Parathyroid adenoma (tissue), 2 donors: ENCODE results near the gene CD6.

Experiments
- H2AFZ ChIP-seq: fragments of 300-600 bp; sonication (generic); one replicate; pipeline ENCODE4 v1.7.0; 2017; ENCODE audit warnings: antibody characterized with exemption, mild to moderate bottlenecking
- H3K27ac ChIP-seq: fragments of 300-600 bp; sonication (generic); one replicate; pipeline ENCODE4 v1.7.0; 2017
- H3K27me3 ChIP-seq: fragments of 300-600 bp; sonication (generic); one replicate; pipeline ENCODE4 v1.7.0; 2017; ENCODE audit warnings: low read length; ENCODE audit not compliant: control insufficient read depth, insufficient read depth
- H3K36me3 ChIP-seq: fragments of 300-600 bp; sonication (generic); one replicate; pipeline ENCODE4 v1.7.0; 2017; ENCODE audit warnings: low read length; ENCODE audit not compliant: control insufficient read depth, insufficient read depth
- H3K4me1 ChIP-seq: fragments of 300-600 bp; sonication (generic); one replicate; pipeline ENCODE4 v1.7.0; 2017; ENCODE audit warnings: control low read depth
- H3K4me2 ChIP-seq: fragments of 300-600 bp; sonication (generic); one replicate; pipeline ENCODE4 v1.7.0; 2017; ENCODE audit warnings: low read length
- H3K4me3 ChIP-seq: fragments of 300-600 bp; sonication (generic); one replicate; pipeline ENCODE4 v1.7.0; 2017; ENCODE audit warnings: low read depth, low read length
- H3K79me2 ChIP-seq: fragments of 300-600 bp; sonication (generic); one replicate; pipeline ENCODE4 v1.7.0; 2017; ENCODE audit warnings: control low read depth
- H3K9ac ChIP-seq: fragments of 300-600 bp; sonication (generic); one replicate; pipeline ENCODE4 v1.7.0; 2017; ENCODE audit warnings: mild to moderate bottlenecking
- H3K9me3 ChIP-seq: fragments of 300-600 bp; sonication (generic); one replicate; pipeline ENCODE4 v1.7.0; 2017; ENCODE audit warnings: low read length; ENCODE audit not compliant: control insufficient read depth
- TF ChIP-seq, protein P1 (sequence below): fragments of 300-600 bp; sonication (generic); IDR thresholded peaks from one replicate; pipeline ENCODE4 v1.7.0; 2017; ENCODE audit warnings: antibody characterized with exemption, mild to moderate bottlenecking
- donor health status: primary hyperparathyroidism.

The CD6 gene

DNA sequence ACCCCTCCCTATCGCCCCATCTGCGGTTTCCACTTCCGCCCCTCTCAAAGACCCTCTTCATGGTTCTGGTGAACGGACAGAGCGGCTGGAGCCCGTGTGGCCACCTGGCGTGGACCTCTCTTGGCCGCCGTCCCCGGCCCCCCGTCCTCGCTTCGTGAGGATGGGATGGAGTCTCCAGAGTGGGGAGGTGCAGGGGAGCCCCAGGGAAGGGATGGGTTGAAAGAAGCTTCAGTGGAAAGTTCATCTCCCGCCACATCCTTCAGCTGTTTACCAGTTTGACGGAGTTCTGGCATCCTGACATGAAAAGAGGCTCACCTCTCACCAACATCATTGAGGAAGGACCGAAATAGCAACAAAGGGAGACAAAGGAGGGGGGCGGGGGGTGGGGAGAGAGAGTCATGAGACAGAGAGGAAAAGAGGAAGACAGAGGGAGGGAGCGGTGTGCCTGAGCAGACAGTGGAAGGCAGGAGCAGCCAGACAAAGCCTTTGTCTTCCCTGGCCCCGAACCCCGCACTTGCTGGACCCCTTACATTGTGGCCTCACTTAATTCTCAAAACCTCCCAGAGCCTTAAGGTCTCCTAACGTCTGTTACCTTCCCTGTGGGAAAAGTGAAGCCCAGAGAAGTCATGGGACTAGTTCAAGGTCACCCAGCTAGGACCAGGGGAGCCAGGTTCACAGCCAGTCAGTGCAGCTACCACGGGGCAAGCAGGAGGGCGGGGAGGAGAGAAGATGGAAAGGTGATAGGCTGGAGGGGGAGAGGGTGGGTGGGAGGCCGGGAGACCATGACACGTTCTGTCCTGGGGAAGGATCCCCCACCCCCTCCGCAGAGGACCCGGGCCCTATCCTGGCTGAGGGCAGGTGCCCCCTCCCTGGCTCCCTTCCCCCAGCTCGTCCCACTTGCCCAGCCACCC is 54.9 kb downstream of the CD6 start:
- H3K27me3 ChIP-seq: no peaks in the 10 kb centered on the region
- no peaks in the 10 kb centered on the region for H3K4me1 ChIP-seq
- no peaks in the 10 kb centered on the region for H3K36me3 ChIP-seq
- H2AFZ ChIP-seq: no peak overlapping the region
- TF ChIP-seq, protein P1, sequence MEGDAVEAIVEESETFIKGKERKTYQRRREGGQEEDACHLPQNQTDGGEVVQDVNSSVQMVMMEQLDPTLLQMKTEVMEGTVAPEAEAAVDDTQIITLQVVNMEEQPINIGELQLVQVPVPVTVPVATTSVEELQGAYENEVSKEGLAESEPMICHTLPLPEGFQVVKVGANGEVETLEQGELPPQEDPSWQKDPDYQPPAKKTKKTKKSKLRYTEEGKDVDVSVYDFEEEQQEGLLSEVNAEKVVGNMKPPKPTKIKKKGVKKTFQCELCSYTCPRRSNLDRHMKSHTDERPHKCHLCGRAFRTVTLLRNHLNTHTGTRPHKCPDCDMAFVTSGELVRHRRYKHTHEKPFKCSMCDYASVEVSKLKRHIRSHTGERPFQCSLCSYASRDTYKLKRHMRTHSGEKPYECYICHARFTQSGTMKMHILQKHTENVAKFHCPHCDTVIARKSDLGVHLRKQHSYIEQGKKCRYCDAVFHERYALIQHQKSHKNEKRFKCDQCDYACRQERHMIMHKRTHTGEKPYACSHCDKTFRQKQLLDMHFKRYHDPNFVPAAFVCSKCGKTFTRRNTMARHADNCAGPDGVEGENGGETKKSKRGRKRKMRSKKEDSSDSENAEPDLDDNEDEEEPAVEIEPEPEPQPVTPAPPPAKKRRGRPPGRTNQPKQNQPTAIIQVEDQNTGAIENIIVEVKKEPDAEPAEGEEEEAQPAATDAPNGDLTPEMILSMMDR: no peak
- no peak overlapping the region for H3K9ac ChIP-seq
- no peak overlapping the region for H3K4me3 ChIP-seq
- no peak overlapping the region for H3K4me2 ChIP-seq
- H3K27ac ChIP-seq: no peak overlapping the region
- no peaks in the 10 kb centered on the region for H3K79me2 ChIP-seq
- H3K9me3 ChIP-seq: no peaks in the 10 kb centered on the region

DNA sequence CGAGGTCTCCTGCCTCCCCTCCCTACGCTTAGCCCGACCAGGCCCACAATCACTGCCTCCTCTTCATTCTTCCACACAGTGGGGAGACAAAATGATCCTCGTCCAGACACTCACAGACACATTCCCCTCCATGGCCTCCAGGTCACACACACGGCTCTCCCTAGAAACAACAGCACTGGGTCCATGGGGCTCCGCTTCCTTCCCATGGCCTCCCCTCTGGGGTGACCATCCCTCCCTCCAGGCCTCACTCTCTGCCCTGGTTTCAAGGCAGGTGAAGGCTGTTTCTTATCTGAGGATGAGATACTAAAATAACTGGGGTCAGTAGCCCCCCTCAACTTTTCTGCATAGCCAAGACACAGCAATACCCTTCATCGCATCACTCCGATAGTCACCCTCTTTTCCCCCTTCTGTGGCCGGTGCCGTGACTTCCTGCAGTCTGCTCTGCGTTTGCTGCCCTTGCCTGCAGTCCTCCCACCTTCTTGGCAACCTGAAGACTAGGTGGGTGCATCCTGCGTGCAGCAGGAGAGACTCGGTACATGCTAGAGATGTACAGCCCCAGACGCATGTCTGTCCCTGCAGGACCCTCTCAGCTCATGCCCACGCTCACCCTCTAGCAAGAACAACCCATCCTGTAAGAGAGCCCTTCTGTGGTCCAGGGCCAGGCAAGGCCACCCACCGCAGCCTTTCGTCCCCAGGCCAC is 55.8 kb downstream of the CD6 start:
- Histone ChIP-seq H3K4me1 (no peaks in the 10 kb centered on the region), H3K4me2 (no peak overlapping the region), H3K4me3 (no peak overlapping the region), H3K27ac (no peak overlapping the region), H3K36me3 (no peaks in the 10 kb centered on the region), H3K27me3 (no peaks in the 10 kb centered on the region), H3K9ac (no peak overlapping the region), H2AFZ (no peak overlapping the region), H3K9me3 (no peaks in the 10 kb centered on the region), H3K79me2 (no peaks in the 10 kb centered on the region)
- TF ChIP-seq, protein P1: no peak

DNA sequence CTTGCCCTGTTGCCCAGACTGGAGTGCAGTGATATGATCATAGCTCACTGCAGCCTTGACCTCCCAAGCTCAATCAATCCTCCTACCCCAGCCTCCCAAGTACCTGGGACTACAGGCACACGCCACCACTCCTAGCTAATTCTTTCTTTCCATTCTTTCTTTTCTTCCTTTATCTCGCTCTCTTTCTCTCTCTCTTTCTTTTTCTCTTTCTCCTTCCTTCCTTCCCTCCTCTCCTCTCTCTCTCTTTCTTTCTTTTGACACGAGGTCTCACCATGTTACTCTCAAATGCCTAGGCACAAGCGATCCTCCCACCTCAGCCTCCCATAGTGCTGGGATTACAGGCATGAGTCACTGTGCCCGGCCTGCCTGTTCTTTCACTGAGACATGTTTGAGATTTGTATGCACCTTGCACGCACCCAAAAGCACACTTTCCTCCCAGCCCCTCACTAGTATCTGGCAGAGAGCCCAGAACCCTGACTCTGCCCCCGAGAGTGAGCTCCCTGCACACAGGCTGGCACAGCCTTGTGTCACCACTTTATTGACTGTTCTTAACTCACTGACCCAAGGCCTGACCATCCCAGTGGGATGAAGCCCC is 56.8 kb downstream of the CD6 start:
- Histone ChIP-seq H2AFZ (no peak overlapping the region), H3K27me3 (no peaks in the 10 kb centered on the region), H3K4me3 (no peak overlapping the region), H3K9ac (no peak overlapping the region), H3K9me3 (no peaks in the 10 kb centered on the region), H3K27ac (no peak overlapping the region), H3K4me1 (no peaks in the 10 kb centered on the region), H3K4me2 (no peak overlapping the region), H3K36me3 (no peaks in the 10 kb centered on the region), H3K79me2 (no peaks in the 10 kb centered on the region)
- TF ChIP-seq, protein P1: no peak

DNA sequence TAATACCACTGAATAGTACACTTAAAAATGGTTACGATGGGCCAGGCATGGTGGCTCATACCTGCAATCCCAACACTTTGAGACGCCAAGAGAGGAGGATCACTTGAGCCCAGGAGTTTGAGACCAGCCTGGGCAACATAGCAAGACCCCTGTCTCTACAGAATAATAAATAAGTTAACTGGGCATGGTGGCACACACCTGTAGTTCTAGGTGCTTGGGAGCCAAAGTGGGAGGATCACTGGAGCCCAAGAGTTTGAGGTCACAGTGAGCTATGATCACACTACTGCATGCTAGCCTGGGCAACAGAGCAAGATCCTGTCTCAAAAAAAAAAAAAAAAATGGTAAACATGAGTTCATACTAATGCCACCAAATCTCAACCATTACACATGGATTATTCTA is 61.3 kb downstream of the CD6 start:
- Histone ChIP-seq H3K79me2 (no peaks in the 10 kb centered on the region), H3K4me1 (no peaks in the 10 kb centered on the region), H3K27ac (no peak overlapping the region), H3K4me3 (no peak overlapping the region), H3K9ac (no peak overlapping the region), H2AFZ (no peak overlapping the region), H3K36me3 (no peaks in the 10 kb centered on the region), H3K9me3 (no peaks in the 10 kb centered on the region), H3K27me3 (no peaks in the 10 kb centered on the region), H3K4me2 (no peak overlapping the region)
- TF ChIP-seq, protein P1: no peak
